Astrocyte of the cerebellum (primary cell): ENCODE measurements around the gene NUB1.

ENCODE experiments used
- DNase-seq: peaks from one replicate; pipeline ENCODE4 v3.0.0-alpha.2; 2011; ENCODE audit warnings: low read depth
- H3K4me3 ChIP-seq: 2 replicates; pipeline ENCODE4 v1.5.1; 2011; ENCODE audit warnings: mild to moderate bottlenecking, low read depth, low read length, moderate library complexity
- in situ Hi-C: cut with HindIII; loops from 2 replicates; pipeline ENCODE4 v1.10.0; 2017; ENCODE audit warnings: low sequenced_read_pairs
- TF ChIP-seq, protein P1 (sequence below): IDR thresholded peaks from 2 replicates; pipeline ENCODE4 v1.5.1; 2012; ENCODE audit warnings: low read length, low read depth, moderate library complexity, mild to moderate bottlenecking; ENCODE audit errors: missing control alignments

NUB1 gene

DNA sequence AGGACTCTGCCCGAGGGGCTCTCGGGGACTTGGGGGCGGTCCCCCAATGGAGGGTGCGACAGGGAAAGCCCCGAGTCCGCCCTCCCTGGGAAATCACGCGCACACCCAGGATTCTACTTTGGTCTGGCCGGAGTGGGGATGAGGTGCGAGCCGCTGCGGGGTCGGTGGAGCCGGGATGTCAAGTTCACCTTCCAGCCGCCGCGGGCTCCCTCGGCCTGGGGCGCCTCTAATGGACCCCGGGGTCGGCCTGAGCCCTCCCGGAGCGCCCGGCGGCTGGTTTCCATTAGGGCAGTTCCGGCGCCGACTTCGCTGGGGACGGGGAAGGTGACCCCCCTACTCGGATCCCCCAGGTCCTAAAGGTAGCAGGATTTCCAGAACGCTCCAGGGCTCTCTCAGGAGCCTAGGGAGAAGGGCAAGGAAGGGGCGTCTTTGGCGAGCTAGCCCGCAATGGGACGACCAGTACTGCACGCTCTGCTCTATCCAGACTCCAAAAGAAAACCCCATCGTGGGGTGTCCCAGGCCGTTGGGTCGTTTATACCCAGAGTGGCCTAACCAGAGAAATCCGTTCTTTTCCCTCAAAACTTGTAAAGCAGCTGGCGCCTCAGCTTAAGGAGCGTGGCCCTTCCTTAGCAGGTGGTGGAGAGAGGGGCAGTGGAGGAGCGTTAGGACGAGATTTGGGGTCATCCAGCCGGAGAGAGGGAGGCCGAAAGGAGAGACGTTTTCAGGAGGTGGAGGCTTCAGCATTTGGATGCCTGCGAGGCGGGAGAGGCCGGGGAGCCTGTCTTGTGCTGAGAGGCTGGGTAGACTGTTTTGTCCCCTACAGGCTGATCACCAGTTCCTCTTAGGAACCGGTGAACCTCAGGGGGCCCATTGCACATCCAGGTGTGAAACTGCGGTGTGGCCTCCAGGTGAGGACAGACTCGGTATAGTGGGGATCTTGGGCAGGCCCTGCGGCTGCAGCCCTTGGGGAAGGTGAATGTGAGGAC lies 69.1 kb downstream of the NUB1 start:
- TF ChIP-seq, protein P1, sequence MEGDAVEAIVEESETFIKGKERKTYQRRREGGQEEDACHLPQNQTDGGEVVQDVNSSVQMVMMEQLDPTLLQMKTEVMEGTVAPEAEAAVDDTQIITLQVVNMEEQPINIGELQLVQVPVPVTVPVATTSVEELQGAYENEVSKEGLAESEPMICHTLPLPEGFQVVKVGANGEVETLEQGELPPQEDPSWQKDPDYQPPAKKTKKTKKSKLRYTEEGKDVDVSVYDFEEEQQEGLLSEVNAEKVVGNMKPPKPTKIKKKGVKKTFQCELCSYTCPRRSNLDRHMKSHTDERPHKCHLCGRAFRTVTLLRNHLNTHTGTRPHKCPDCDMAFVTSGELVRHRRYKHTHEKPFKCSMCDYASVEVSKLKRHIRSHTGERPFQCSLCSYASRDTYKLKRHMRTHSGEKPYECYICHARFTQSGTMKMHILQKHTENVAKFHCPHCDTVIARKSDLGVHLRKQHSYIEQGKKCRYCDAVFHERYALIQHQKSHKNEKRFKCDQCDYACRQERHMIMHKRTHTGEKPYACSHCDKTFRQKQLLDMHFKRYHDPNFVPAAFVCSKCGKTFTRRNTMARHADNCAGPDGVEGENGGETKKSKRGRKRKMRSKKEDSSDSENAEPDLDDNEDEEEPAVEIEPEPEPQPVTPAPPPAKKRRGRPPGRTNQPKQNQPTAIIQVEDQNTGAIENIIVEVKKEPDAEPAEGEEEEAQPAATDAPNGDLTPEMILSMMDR = no peak
- no peak for DNase-seq
- in situ Hi-C loops = no loop called here
- peak overlapping the region; percentile 57 for H3K4me3 ChIP-seq

DNA sequence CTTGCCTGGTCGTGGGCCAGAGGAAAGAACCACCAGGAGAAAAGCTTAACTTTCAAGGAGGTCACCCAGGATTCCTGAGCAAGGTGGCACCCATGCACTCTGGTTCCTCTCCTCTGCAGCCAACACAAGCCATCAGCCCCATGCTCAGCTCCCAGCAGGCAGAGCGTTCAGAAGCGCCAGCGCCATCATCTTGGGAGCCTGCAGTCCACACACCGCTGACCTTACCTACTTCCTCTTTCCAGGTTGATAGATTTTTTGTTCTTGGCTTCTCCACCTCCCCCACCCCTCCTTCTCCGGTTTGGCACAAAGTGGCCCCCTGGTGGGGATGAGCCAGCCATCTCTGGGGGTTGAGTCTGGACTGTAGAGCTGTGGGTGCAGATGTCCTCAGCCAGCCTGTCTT lies 69.9 kb downstream of the NUB1 start:
- no peak for DNase-seq

DNA sequence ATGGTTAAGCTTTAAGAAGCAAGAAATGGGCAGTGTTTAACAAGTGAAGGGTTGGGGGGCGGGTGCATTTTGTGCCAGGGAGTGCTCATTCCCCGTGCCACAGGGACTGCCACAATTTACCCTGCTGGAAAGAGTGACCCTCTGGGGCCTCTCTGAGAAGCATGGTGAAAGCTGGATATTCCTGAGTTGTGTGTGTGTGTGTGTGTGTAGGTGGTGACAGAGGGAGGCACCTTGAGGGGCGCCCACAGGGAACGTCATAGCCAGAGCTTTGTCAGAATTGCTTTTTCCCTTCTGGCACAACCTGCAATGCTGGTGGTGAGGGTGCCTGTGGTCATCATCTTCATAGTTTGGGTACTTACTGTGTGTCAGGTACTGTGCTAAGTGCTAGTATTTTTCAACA lies 70.7 kb downstream of the NUB1 start:
- in situ Hi-C loops = no loop called here
- DNase-seq = no peak
- H3K4me3 ChIP-seq = no peak overlapping the region
- TF ChIP-seq, protein P1 = no peak

More for the DNA sequence above, 69.9 kb downstream of the NUB1 start:
- TF ChIP-seq, protein P1 = no peak
- in situ Hi-C loops = no loop called here
- H3K4me3 ChIP-seq = no peak overlapping the region

DNA sequence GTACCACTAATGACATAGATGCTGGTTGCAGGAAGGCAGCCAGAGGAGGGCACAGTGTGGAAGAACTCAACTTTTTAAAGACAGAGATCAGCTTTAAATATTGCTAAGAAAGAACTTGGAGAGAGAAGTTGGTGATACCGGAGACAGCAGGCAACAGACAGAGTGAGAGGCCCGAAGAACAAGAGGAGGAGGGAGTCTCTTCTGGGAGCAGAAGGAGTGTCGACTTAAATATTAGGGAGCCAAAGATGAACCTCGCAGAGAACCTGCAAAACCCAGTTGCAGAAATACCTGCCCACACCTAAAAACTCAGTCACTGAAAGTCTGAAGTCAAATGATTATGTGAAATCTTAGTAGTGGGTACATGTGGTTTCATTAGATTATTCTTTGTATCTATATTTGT lies 71.6 kb downstream of the NUB1 start:
- in situ Hi-C loops = no loop called here
- no peak for DNase-seq

DNA sequence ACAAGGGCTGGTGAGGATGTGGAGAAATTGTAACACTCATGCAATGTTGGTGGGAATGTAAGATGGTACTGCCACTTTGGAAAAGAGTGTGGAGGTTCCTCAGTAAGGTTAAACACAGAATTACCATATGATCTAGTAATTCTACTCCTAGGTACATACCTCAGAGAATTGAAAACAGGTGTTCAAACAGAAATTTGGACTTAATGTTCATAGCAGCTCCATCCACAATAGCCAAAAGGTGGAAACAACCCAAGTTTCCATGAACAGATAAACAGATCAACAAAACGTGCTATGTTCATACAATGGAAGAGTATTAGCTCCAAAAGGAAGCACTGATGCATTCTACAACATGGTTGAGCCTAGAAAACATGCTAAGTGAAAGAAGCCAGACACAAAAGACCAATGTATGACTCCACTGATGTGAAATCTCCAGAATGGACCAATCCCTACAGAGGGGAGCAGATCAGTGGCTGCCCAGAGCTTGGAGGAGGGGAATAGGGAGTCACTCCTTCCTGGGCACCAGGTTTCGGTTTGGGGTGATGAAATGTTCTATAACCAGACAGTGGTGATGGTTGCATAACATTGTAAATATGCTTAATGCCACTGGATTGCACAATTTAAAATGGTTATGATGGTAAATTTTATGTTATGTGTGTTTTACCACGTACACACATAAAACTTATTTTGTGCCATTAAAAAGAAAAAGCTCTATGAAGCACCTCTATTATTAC lies 73.9 kb downstream of the NUB1 start:
- TF ChIP-seq, protein P1 = no peak
- DNase-seq = no peak
- in situ Hi-C loops = no loop called here

More for the DNA sequence above, 71.6 kb downstream of the NUB1 start:
- TF ChIP-seq, protein P1 = no peak
- H3K4me3 ChIP-seq = no peak overlapping the region

DNA sequence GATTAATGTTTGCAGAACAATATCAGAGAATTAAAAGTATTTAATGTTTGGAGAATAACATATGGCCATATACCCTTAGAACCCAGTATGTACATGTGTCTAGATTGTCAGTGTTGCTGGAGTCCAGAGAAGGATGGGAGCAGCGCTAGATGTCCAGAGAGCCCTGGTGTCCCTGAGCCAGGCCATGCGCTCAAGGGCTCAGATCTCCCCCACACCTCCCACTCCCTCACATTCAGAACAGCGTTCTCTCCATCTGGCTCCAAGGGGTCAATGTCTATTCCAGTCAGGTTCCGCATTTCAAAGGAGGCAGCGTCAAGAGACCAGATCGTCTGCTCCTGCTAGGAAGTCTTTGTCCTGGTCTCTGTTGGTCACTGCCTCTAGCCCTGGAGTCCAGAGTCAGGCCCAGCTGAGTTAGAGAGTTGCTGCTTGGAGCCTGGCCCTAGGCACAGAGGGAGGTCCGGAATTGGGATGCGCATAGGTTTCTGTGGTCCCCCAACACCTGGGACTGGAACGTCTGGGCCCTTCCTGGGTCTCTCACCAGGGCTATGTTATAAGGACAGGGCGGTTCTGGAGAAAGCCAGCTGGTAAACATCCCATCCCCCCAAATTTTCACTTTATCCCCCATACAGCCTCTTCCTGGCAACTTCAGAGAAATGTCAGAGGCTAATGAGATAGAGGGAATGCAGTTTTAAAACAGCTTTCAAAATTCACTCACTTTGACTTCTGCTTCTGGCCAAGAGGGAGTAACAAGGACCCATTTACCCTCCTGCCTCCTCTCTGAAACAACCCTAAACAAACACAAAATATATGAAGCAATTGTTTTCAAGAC lies 74.7 kb downstream of the NUB1 start:
- in situ Hi-C loops = no loop called here
- no peak for DNase-seq
- TF ChIP-seq, protein P1 = no peak
- H3K4me3 ChIP-seq = no peak overlapping the region

More for the DNA sequence above, 73.9 kb downstream of the NUB1 start:
- H3K4me3 ChIP-seq = no peak overlapping the region
